ENCODE data around the gene EIF4B.

- no peak for TF ChIP-seq EZH2 (IDR thresholded peaks at IDR 0.05; ENCODE audit: insufficient read depth, poor library complexity, severe bottlenecking)
- no peak for TF ChIP-seq EZH2phosphoT487 (IDR thresholded peaks at IDR 0.05; ENCODE audit: insufficient read depth, low read depth)
These were observed 60.0 kb downstream of the EIF4B start for GRCh38 chr12:53065975-53066931.
